A673 (cell line): ENCODE results near the gene ZNF385B.

Experiments
- CTCF ChIP-seq: fragments of 300-800, 200-600 bp; sonication (generic); conservative IDR thresholded peaks from 2 replicates; pipeline ENCODE4 v1.5.1; 2017; ENCODE audit warnings: low read depth, mild to moderate bottlenecking, antibody characterized with exemption, low read length, moderate library complexity, mixed read lengths
- EZH2 ChIP-seq: fragments of 200-600 bp; sonication (generic); IDR thresholded peaks from 2 replicates; pipeline ENCODE4 v1.6.1; 2017; ENCODE audit warnings: borderline replicate concordance, low read depth, mild to moderate bottlenecking, mixed read lengths, antibody characterized with exemption, low read length; ENCODE audit not compliant: poor library complexity, severe bottlenecking

- TF ChIP-seq CTCF: no peak
- TF ChIP-seq EZH2: no peak
Measured at GRCh38 chr2:179512281-179513035, 349.0 kb downstream of the ZNF385B start.
